PC-9 (cell line): ENCODE measurements around the gene TBC1D22A. TPM values are rescaled to one million over a fixed set of nuclear protein-coding genes. Genes with fewer than 3 reads are reported as not detected.

Source experiments
- BruUV-seq: library from RNA; stranded (reverse); fragments of 400-500 nt; replicated peaks from 2 replicates; lab custom pipeline; 2021; lab: Mats Ljungman, UMichigan
- CTCF ChIA-PET: fragments of 300-600 bp; sonication (Branson Sonifier 250); formaldehyde crosslinking; loops from one replicate; lab custom pipeline; 2022; ENCODE audit warnings: antibody characterized with exemption; lab: Charles Lee
- POLR2A ChIA-PET: fragments of 300-600 bp; sonication (Branson Sonifier 250); formaldehyde crosslinking; loops from one replicate; lab custom pipeline; 2022; ENCODE audit warnings: antibody characterized with exemption; ENCODE audit not compliant: unreplicated experiment; lab: Charles Lee
- DNase-seq, 2 experiments: peaks; one replicate each; pipeline versions ENCODE4 v3.0.0 to v3.0.0-alpha.2; 2015 to 2022; ENCODE audit warnings: mixed read lengths in 1 of 2
- H2AFZ ChIP-seq: fragments of 200-600 bp; sonication (generic); 2 replicates; pipeline ENCODE4 v1.8.1; 2017; ENCODE audit warnings: antibody characterized with exemption
- H3F3A ChIP-seq: fragments of 200-600 bp; sonication (generic); 2 replicates; pipeline ENCODE4 v1.8.1; 2017; ENCODE audit warnings: antibody characterized with exemption, mild to moderate bottlenecking, low read depth; ENCODE audit not compliant: insufficient read depth
- H3K27ac ChIP-seq: fragments of 200-600 bp; sonication (generic); 2 replicates; pipeline ENCODE4 v1.6.1; 2016; ENCODE audit warnings: mixed run types
- H3K27me3 ChIP-seq: fragments of 200-600 bp; sonication (generic); 2 replicates; pipeline ENCODE4 v1.6.1; 2016; ENCODE audit warnings: low read depth, mixed run types; ENCODE audit not compliant: insufficient read depth
- H3K36me3 ChIP-seq: fragments of 200-600 bp; sonication (generic); 2 replicates; pipeline ENCODE4 v1.6.1; 2016; ENCODE audit warnings: low read depth, mixed run types
- H3K4me1 ChIP-seq: fragments of 200-600 bp; sonication (generic); replicated peaks from 2 replicates; pipeline ENCODE4 v1.6.1; 2016; ENCODE audit warnings: mixed run types; ENCODE audit not compliant: insufficient read depth
- H3K4me2 ChIP-seq: fragments of 200-600 bp; sonication (generic); 2 replicates; pipeline ENCODE4 v1.6.1; 2017; ENCODE audit warnings: mixed run types
- H3K4me3 ChIP-seq: fragments of 200-600 bp; sonication (generic); 2 replicates; pipeline ENCODE4 v1.6.1; 2016; ENCODE audit warnings: mixed run types
- H3K79me2 ChIP-seq: fragments of 200-600 bp; sonication (generic); 2 replicates; pipeline ENCODE4 v1.6.1; 2017; ENCODE audit warnings: low read depth, mixed run types
- H3K9me2 ChIP-seq: fragments of 200-600 bp; sonication (generic); 2 replicates; pipeline ENCODE4 v1.8.1; 2017; ENCODE audit warnings: mild to moderate bottlenecking; ENCODE audit not compliant: insufficient read depth
- H3K9me3 ChIP-seq: fragments of 200-600 bp; sonication (generic); 2 replicates; pipeline ENCODE4 v1.8.1; 2016; ENCODE audit warnings: low read depth; ENCODE audit not compliant: insufficient read depth
- H4K20me1 ChIP-seq: fragments of 200-600 bp; sonication (generic); 2 replicates; pipeline ENCODE4 v1.8.1; 2017; ENCODE audit not compliant: insufficient read depth
- CTCF ChIP-seq: fragments of 200-600 bp; sonication (generic); conservative IDR thresholded peaks from 2 replicates; pipeline ENCODE4 v1.6.1; 2017; ENCODE audit warnings: mixed run types, antibody characterized with exemption, mild to moderate bottlenecking, moderate library complexity
- EZH2 ChIP-seq: fragments of 200-600 bp; sonication (generic); IDR thresholded peaks from 2 replicates; pipeline ENCODE4 v1.8.0; 2017; ENCODE audit warnings: antibody characterized with exemption, low read depth
- intact Hi-C: fragments of 100-400 bp; cut with micrococcal nuclease; formaldehyde crosslinking; loops from one replicate; pipeline ENCODE4 v1.10.0; 2022; ENCODE audit not compliant: unreplicated experiment
- total RNA-seq: library from RNA; stranded (reverse); gene quantifications from 2 replicates; pipeline ENCODE4 v1.2.3, GENCODE V29; 2021

Gene TBC1D22A
- total RNA-seq, 1 experiment from 2014 or later, result 40.3 TPM

- TF ChIP-seq EZH2 (no peak), CTCF (no peak)
- Histone ChIP-seq H3K79me2 (no peaks in the 10 kb centered on the region), H3K27me3 (peaks cover 49% of the 10 kb centered on the region), H3F3A (peaks cover 5% of the 10 kb centered on the region; the same call in 1 of the 2 replicates), H2AFZ (no peak overlapping the region), H3K4me3 (no peak overlapping the region), H4K20me1 (no peaks in the 10 kb centered on the region), H3K9me2 (no peaks in the 10 kb centered on the region), H3K9me3 (no peaks in the 10 kb centered on the region), H3K27ac (no peak overlapping the region), H3K4me2 (no peak overlapping the region), H3K4me1 (no peaks in the 10 kb centered on the region), H3K36me3 (no peaks in the 10 kb centered on the region)
- BruUV-seq, result no TSS peak
- POLR2A ChIA-PET, result no interaction called here
- DNase-seq, result no peak
- CTCF ChIA-PET, result no interaction called here
- intact Hi-C loops, result no loop called here
These were observed 453.4 kb downstream of the TBC1D22A start for GRCh38 chr22:47215851-47216250.

GRCh38 chr22:47218671-47219070, 456.2 kb downstream of the TBC1D22A start:
- no TSS peak for BruUV-seq
- H3F3A ChIP-seq, result peaks cover 11% of the 10 kb centered on the region; the same call in 1 of the 2 replicates
- H3K9me2 ChIP-seq, result no peaks in the 10 kb centered on the region
- H3K4me1 ChIP-seq, result no peaks in the 10 kb centered on the region
- intact Hi-C loops, result no loop called here
- no peak overlapping the region for H2AFZ ChIP-seq
- TF ChIP-seq EZH2, result no peak
- TF ChIP-seq CTCF, result no peak
- no peaks in the 10 kb centered on the region for H3K9me3 ChIP-seq
- H3K27me3 ChIP-seq, result peaks cover 73% of the 10 kb centered on the region
- no peak overlapping the region for H3K4me3 ChIP-seq
- no peak overlapping the region for H3K4me2 ChIP-seq
- no peaks in the 10 kb centered on the region for H3K79me2 ChIP-seq
- no peaks in the 10 kb centered on the region for H3K36me3 ChIP-seq
- H3K27ac ChIP-seq, result no peak overlapping the region
- ChIA-PET CTCF (no interaction called here), POLR2A (no interaction called here)
- no peaks in the 10 kb centered on the region for H4K20me1 ChIP-seq
- no peak for DNase-seq

GRCh38 chr22:47219789-47220188, 457.3 kb downstream of the TBC1D22A start:
- POLR2A ChIA-PET, result no interaction called here
- CTCF ChIA-PET, result interaction anchor here (0.5 kb wide), 1 partner anchor 70 kb away, joined by 5 read pairs; no protein-coding TSS in a partner anchor
- intact Hi-C loops, result no loop called here

More at GRCh38 chr22:47219789-47220188, 457.3 kb downstream of the TBC1D22A start:
- Histone ChIP-seq H4K20me1 (no peaks in the 10 kb centered on the region), H3K36me3 (no peaks in the 10 kb centered on the region), H3K79me2 (no peaks in the 10 kb centered on the region), H3K4me3 (no peak overlapping the region), H3F3A (peaks cover 11% of the 10 kb centered on the region; the same call in 1 of the 2 replicates), H3K4me1 (no peaks in the 10 kb centered on the region), H3K9me3 (no peaks in the 10 kb centered on the region), H3K27me3 (peaks cover 71% of the 10 kb centered on the region), H3K4me2 (no peak overlapping the region), H3K27ac (no peak overlapping the region), H2AFZ (no peak overlapping the region), H3K9me2 (no peaks in the 10 kb centered on the region)
- TF ChIP-seq EZH2 (no peak), CTCF (no peak)
- no TSS peak for BruUV-seq
- DNase-seq, result no peak
